Duodenal mucosa (tissue), 2 donors: Measurements from ENCODE around the gene LIMS2.

Experiments
- H3K27ac ChIP-seq: one replicate; pipeline ENCODE4 v1.7.0; 2013; ENCODE audit warnings: low read depth, low read length
- H3K27me3 ChIP-seq, 2 donors: one replicate each; pipeline ENCODE4 v1.7.0; 2013; ENCODE audit warnings: low read length in 2 of 2, control low read depth in 1 of 2; ENCODE audit not compliant: insufficient read depth in 2 of 2, control insufficient read depth in 1 of 2
- H3K36me3 ChIP-seq, 2 donors: one replicate each; pipeline ENCODE4 v1.7.0; 2013; ENCODE audit warnings: low read length in 2 of 2, control low read depth in 1 of 2; ENCODE audit not compliant: insufficient read depth in 2 of 2, control insufficient read depth in 1 of 2
- H3K4me1 ChIP-seq, 2 donors: one replicate each; pipeline ENCODE4 v1.7.0; 2013; ENCODE audit warnings: low read length in 2 of 2, control low read depth in 1 of 2; ENCODE audit not compliant: insufficient read depth in 2 of 2, control insufficient read depth in 1 of 2
- H3K4me3 ChIP-seq, 2 donors: one replicate each; pipeline ENCODE4 v1.7.0; 2013; ENCODE audit warnings: low read length in 2 of 2, low read depth in 1 of 2
- H3K9ac ChIP-seq, 2 donors: one replicate each; pipeline ENCODE4 v1.7.0; 2013; ENCODE audit warnings: low read length in 2 of 2, low read depth in 1 of 2
- H3K9me3 ChIP-seq, 2 donors: one replicate each; pipeline ENCODE4 v1.7.0; 2013; ENCODE audit warnings: low read length in 2 of 2, control low read depth in 1 of 2; ENCODE audit not compliant: control insufficient read depth in 1 of 2

LIMS2 gene

GRCh38 chr2:127657232-127657595 lies 18.1 kb downstream of the LIMS2 start:
- Histone ChIP-seq H3K4me1 (peaks cover 0 to 14% of the 10 kb centered on the region in 2 donors), H3K9me3 (no peaks in the 10 kb centered on the region), H3K4me3 (no peak overlapping the region), H3K27ac (no peak overlapping the region), H3K36me3 (no peaks in the 10 kb centered on the region), H3K9ac (no peak overlapping the region), H3K27me3 (no peaks in the 10 kb centered on the region)

GRCh38 chr2:127656569-127657231 lies 18.6 kb downstream of the LIMS2 start:
- H3K36me3 ChIP-seq = no peaks in the 10 kb centered on the region
- H3K27ac ChIP-seq = no peak overlapping the region
- H3K27me3 ChIP-seq = no peaks in the 10 kb centered on the region
- peaks cover 0 to 14% of the 10 kb centered on the region in 2 donors for H3K4me1 ChIP-seq
- no peak overlapping the region for H3K9ac ChIP-seq
- no peaks in the 10 kb centered on the region for H3K9me3 ChIP-seq
- no peak overlapping the region for H3K4me3 ChIP-seq

- Histone ChIP-seq H3K27ac (no peak overlapping the region), H3K36me3 (no peaks in the 10 kb centered on the region), H3K9me3 (no peaks in the 10 kb centered on the region), H3K4me3 (no peak overlapping the region), H3K27me3 (no peaks in the 10 kb centered on the region), H3K4me1 (peaks cover 0 to 11% of the 10 kb centered on the region in 2 donors), H3K9ac (no peak overlapping the region)
Observed at GRCh38 chr2:127655209-127656073, 19.9 kb downstream of the LIMS2 start.

GRCh38 chr2:127654838-127655175 lies 20.5 kb downstream of the LIMS2 start:
- Histone ChIP-seq H3K4me1 (peaks cover 0 to 11% of the 10 kb centered on the region in 2 donors), H3K27ac (no peak overlapping the region), H3K4me3 (no peak overlapping the region), H3K9ac (no peak overlapping the region), H3K36me3 (no peaks in the 10 kb centered on the region), H3K27me3 (no peaks in the 10 kb centered on the region), H3K9me3 (no peaks in the 10 kb centered on the region)

GRCh38 chr2:127654084-127654837 lies 21.1 kb downstream of the LIMS2 start:
- peaks cover 0 to 7% of the 10 kb centered on the region in 2 donors for H3K4me1 ChIP-seq
- no peaks in the 10 kb centered on the region for H3K36me3 ChIP-seq
- H3K9me3 ChIP-seq = no peaks in the 10 kb centered on the region
- no peak overlapping the region for H3K27ac ChIP-seq
- no peaks in the 10 kb centered on the region for H3K27me3 ChIP-seq
- no peak overlapping the region for H3K4me3 ChIP-seq
- H3K9ac ChIP-seq = no peak overlapping the region

- Histone ChIP-seq H3K27ac (no peak overlapping the region), H3K27me3 (no peaks in the 10 kb centered on the region), H3K9me3 (no peaks in the 10 kb centered on the region), H3K36me3 (no peaks in the 10 kb centered on the region), H3K9ac (no peak overlapping the region), H3K4me1 (peaks cover 0 to under 1% of the 10 kb centered on the region in 2 donors), H3K4me3 (no peak overlapping the region)
Observed at GRCh38 chr2:127653421-127654083, 21.8 kb downstream of the LIMS2 start.

- H3K9ac ChIP-seq = no peak overlapping the region
- no peak overlapping the region for H3K27ac ChIP-seq
- H3K4me1 ChIP-seq = no peaks in the 10 kb centered on the region
- no peak overlapping the region for H3K4me3 ChIP-seq
- no peaks in the 10 kb centered on the region for H3K9me3 ChIP-seq
- no peaks in the 10 kb centered on the region for H3K27me3 ChIP-seq
- no peaks in the 10 kb centered on the region for H3K36me3 ChIP-seq
Observed at GRCh38 chr2:127652786-127653357, 22.5 kb downstream of the LIMS2 start.

- Histone ChIP-seq H3K36me3 (no peaks in the 10 kb centered on the region), H3K9ac (no peak overlapping the region), H3K27ac (no peak overlapping the region), H3K9me3 (no peaks in the 10 kb centered on the region), H3K4me1 (no peaks in the 10 kb centered on the region), H3K4me3 (no peak overlapping the region), H3K27me3 (no peaks in the 10 kb centered on the region)
Observed at GRCh38 chr2:127651971-127652550, 23.3 kb downstream of the LIMS2 start.

GRCh38 chr2:127651381-127651809 lies 23.9 kb downstream of the LIMS2 start:
- H3K36me3 ChIP-seq = no peaks in the 10 kb centered on the region
- no peaks in the 10 kb centered on the region for H3K27me3 ChIP-seq
- H3K27ac ChIP-seq = no peak overlapping the region
- no peak overlapping the region for H3K9ac ChIP-seq
- H3K4me1 ChIP-seq = peaks cover 0 to 4% of the 10 kb centered on the region in 2 donors
- no peaks in the 10 kb centered on the region for H3K9me3 ChIP-seq
- no peak overlapping the region for H3K4me3 ChIP-seq
